SK-N-SH (cell line): ENCODE data around the gene CAMKMT. TPM values are rescaled to one million over a fixed set of nuclear protein-coding genes. Genes with fewer than 3 reads are reported as not detected.
A peak's percentile ranks its signal among the peaks of the same experiment; 100 is the strongest.

Experiments
- CTCF ChIA-PET: fragments of 300-600, 350-600 bp; formaldehyde crosslinking; extraction: SDS; loops from one replicate; lab custom pipeline; 2021; lab: Yijun Ruan, JAX
- POLR2A ChIA-PET: fragments of 350-600 bp; sonication (Branson Sonifier 250); formaldehyde crosslinking; extraction: SDS; loops from one replicate; lab custom pipeline; 2020; ENCODE audit warnings: antibody characterized with exemption, inconsistent platforms; lab: Yijun Ruan, JAX
- DNase-seq: peaks from one replicate; pipeline ENCODE4 v3.0.0; 2012
- H2AFZ ChIP-seq: fragments of 200-600 bp; sonication (generic); 2 replicates; pipeline ENCODE4 v1.8.1; 2016; ENCODE audit warnings: antibody characterized with exemption, mild to moderate bottlenecking, low read depth
- H3F3A ChIP-seq: fragments of 200-600 bp; sonication (generic); replicated peaks from 2 replicates; pipeline ENCODE3; 2016; ENCODE audit warnings: antibody characterized with exemption, mild to moderate bottlenecking; ENCODE audit not compliant: insufficient read depth
- H3K27ac ChIP-seq, 2 experiments: fragments of 200-500 bp in 1 of 2; fragments of 200-600 bp in 1 of 2; sonication (Bioruptor generic) in 1 of 2; sonication (generic), shearing (Covaris generic) in 1 of 2; 2 replicates each; pipeline versions ENCODE4 v1.5.1 to v1.6.1; 2014 to 2016; ENCODE audit warnings: low read depth in 2 of 2, inconsistent platforms in 1 of 2, low read length in 1 of 2, mild to moderate bottlenecking in 1 of 2, mixed read lengths in 1 of 2
- H3K27me3 ChIP-seq: fragments of 200-600 bp; sonication (generic), shearing (Covaris generic); 2 replicates; pipeline ENCODE4 v1.6.1; 2016; ENCODE audit warnings: mixed run types; ENCODE audit not compliant: insufficient read depth
- H3K36me3 ChIP-seq, 2 experiments: fragments of 200-500 bp in 1 of 2; fragments of 200-600 bp in 1 of 2; sonication (Bioruptor generic) in 1 of 2; sonication (generic) in 1 of 2; replicated peaks in 1 of 2; 2 replicates each; pipeline versions ENCODE3 to v1.5.1; 2014 to 2016; ENCODE audit warnings: low read length in 1 of 2, mild to moderate bottlenecking in 1 of 2; ENCODE audit not compliant: insufficient read depth in 2 of 2, control insufficient read depth in 1 of 2
- H3K4me1 ChIP-seq, 2 experiments: fragments of 200-500 bp in 1 of 2; fragments of 200-600 bp in 1 of 2; sonication (Bioruptor generic) in 1 of 2; sonication (generic), shearing (Covaris generic) in 1 of 2; 2 replicates each; pipeline versions ENCODE4 v1.5.1 to v1.6.1; 2014 to 2016; ENCODE audit warnings: low read depth in 1 of 2, low read length in 1 of 2, mixed run types in 1 of 2; ENCODE audit not compliant: insufficient read depth in 2 of 2, control insufficient read depth in 1 of 2
- H3K4me2 ChIP-seq: fragments of 200-600 bp; sonication (generic), shearing (Covaris generic); 2 replicates; pipeline ENCODE4 v1.6.1; 2017; ENCODE audit warnings: mixed run types
- H3K4me3 ChIP-seq, 2 experiments: fragments of 200-500 bp in 1 of 2; fragments of 200-600 bp in 1 of 2; sonication (Bioruptor generic) in 1 of 2; sonication (generic), shearing (Covaris generic) in 1 of 2; 2 replicates each; pipeline versions ENCODE4 v1.5.1 to v1.8.1; 2014 to 2016; ENCODE audit warnings: low read depth in 2 of 2, inconsistent platforms in 1 of 2, low read length in 1 of 2, mild to moderate bottlenecking in 1 of 2, mixed read lengths in 1 of 2, moderate library complexity in 1 of 2
- H3K79me2 ChIP-seq: fragments of 200-600 bp; sonication (generic); 2 replicates; pipeline ENCODE4 v1.8.1; 2017; ENCODE audit warnings: mild to moderate bottlenecking; ENCODE audit not compliant: insufficient read depth
- H3K9ac ChIP-seq: fragments of 200-600 bp; sonication (generic); 2 replicates; pipeline ENCODE4 v1.6.1; 2017; ENCODE audit warnings: mixed run types
- H3K9me2 ChIP-seq: fragments of 200-600 bp; sonication (generic); 2 replicates; pipeline ENCODE4 v1.6.1; 2017; ENCODE audit warnings: mixed run types
- H3K9me3 ChIP-seq: fragments of 200-600 bp; sonication (generic); 2 replicates; pipeline ENCODE4 v1.6.1; 2017; ENCODE audit warnings: mixed run types, mild to moderate bottlenecking, moderate library complexity
- H4K20me1 ChIP-seq: fragments of 200-600 bp; sonication (generic); 2 replicates; pipeline ENCODE4 v1.6.1; 2017; ENCODE audit warnings: mild to moderate bottlenecking, mixed run types; ENCODE audit not compliant: insufficient read depth
- EZH2phosphoT487 ChIP-seq: fragments of 200-600 bp; sonication (generic); IDR thresholded peaks from 2 replicates; pipeline ENCODE4 v1.6.1; 2017; ENCODE audit warnings: low read depth, mixed run types, mild to moderate bottlenecking, antibody characterized with exemption, moderate library complexity, borderline replicate concordance
- GATA2 ChIP-seq: sonication (generic); formaldehyde crosslinking; IDR thresholded peaks from 2 replicates; pipeline ENCODE4 v1.5.0; 2020; ENCODE audit warnings: mild to moderate bottlenecking, missing genetic modification reagents
- MXI1 ChIP-seq: IDR thresholded peaks from 2 replicates; pipeline ENCODE4 v1.6.1; 2012; ENCODE audit warnings: mild to moderate bottlenecking, low read depth, low read length, improper control_type of control experiment
- NFIC ChIP-seq: IDR thresholded peaks from 2 replicates; pipeline ENCODE4 v1.4.0; 2012; ENCODE audit warnings: borderline replicate concordance
- PBX3 ChIP-seq: IDR thresholded peaks from 2 replicates; pipeline ENCODE4; 2012
- POLR2AphosphoS5 ChIP-seq: IDR thresholded peaks from 2 replicates; pipeline ENCODE4 v1.6.1; 2012; ENCODE audit warnings: low read depth, low read length
- RFX5 ChIP-seq: IDR thresholded peaks from 2 replicates; pipeline ENCODE4 v1.6.1; 2012; ENCODE audit warnings: mild to moderate bottlenecking, improper control_type of control experiment, low read length
- WGBS: methylation state at CpG from one replicate; pipeline ENCODE4 v1.1.6; 2017; ENCODE audit warnings: low lambda C conversion rate; 5-methylcytosine and 5-hydroxymethylcytosine counted together
- polyA plus RNA-seq, 3 experiments: library from polyadenylated mRNA; depleted of rRNA; stranded (reverse); fragments of >200 nt; gene quantifications; 2 replicates each; pipeline ENCODE4 v1.2.3, GENCODE V29; 2012
- TF ChIP-seq, protein P1 (sequence below): IDR thresholded peaks from 2 replicates; pipeline ENCODE4 v1.4.0; 2012; ENCODE audit warnings: low read depth

The CAMKMT gene
- polyA plus RNA-seq, 1 of the 3 experiments (the other 2 are of a cell fraction) = 5.9 TPM

DNA sequence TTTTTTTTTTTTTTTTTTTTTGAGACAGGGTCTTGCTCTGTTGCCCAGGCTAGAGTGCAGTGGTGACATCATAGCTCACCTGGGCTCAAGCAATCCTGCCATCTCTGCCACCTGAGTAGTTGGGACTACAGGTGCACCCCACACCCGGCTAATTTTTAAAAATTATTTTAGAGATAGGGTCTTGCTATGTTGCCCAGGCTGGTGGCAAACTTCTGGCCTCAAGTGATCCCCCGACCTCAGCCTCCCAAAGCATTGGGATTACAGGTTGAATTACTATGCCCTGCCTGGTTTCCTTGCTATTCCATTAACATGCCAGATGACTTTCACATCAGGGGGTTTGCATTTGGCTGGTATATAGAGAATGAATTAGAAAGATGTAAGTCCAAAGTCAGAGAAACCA, 253.2 kb downstream of the CAMKMT start:
- TF ChIP-seq EZH2phosphoT487 = no peak
- Histone ChIP-seq H3K9ac (no peak overlapping the region), H3K27ac (no peak overlapping the region), H3K9me3 (no peaks in the 10 kb centered on the region), H3K9me2 (no peaks in the 10 kb centered on the region), H3K36me3 (no peaks in the 10 kb centered on the region), H3K4me2 (no peak overlapping the region), H3K4me1 (peaks cover 0 to 19% of the 10 kb centered on the region in 2 experiments; a peak in 2 of 4 replicates), H2AFZ (no peak overlapping the region), H4K20me1 (no peaks in the 10 kb centered on the region), H3K4me3 (no peak overlapping the region), H3F3A (no peaks in the 10 kb centered on the region), H3K79me2 (no peaks in the 10 kb centered on the region), H3K27me3 (no peaks in the 10 kb centered on the region)
- DNase-seq = no peak
- 76% methylated on average over 2 of the region's 2 CpGs for WGBS
- POLR2A ChIA-PET = no interaction called here
- CTCF ChIA-PET = no interaction called here

- ChIA-PET POLR2A (interaction anchor here (1.1 kb wide), 1 partner anchor 331 kb away, joined by 5 read pairs; no protein-coding TSS in a partner anchor), CTCF (interaction anchor here (1.0 to 1.9 kb wide), 4 partner anchors 10 to 339 kb away, joined by 3 to 9 read pairs (median 4); no protein-coding TSS in a partner anchor)
- no peaks in the 10 kb centered on the region for H3F3A ChIP-seq
- peaks cover 0 to 19% of the 10 kb centered on the region in 2 experiments; a peak in 2 of 4 replicates for H3K4me1 ChIP-seq
- no peaks in the 10 kb centered on the region for H3K9me2 ChIP-seq
- H3K36me3 ChIP-seq = no peaks in the 10 kb centered on the region
- H4K20me1 ChIP-seq = no peaks in the 10 kb centered on the region
- no peak for DNase-seq
- WGBS = 86% methylated on average over 4 of the region's 4 CpGs
- H3K4me2 ChIP-seq = 0 out of 2 replicates have a peak overlapping the region, but pooled peaks have one; percentile 42
- H3K9ac ChIP-seq = no peak overlapping the region
- H2AFZ ChIP-seq = peak overlapping the region; percentile 45; the same call in 1 of the 2 replicates
- H3K4me3 ChIP-seq = no peak overlapping the region
- TF ChIP-seq RFX5 = no peak
- TF ChIP-seq POLR2AphosphoS5 = no peak
- TF ChIP-seq PBX3 = no peak
- peak overlapping the region in 1 of 2 experiments; percentile 76; a peak in 2 of 4 replicates for H3K27ac ChIP-seq
- H3K27me3 ChIP-seq = no peaks in the 10 kb centered on the region
- H3K9me3 ChIP-seq = no peaks in the 10 kb centered on the region
- H3K79me2 ChIP-seq = no peaks in the 10 kb centered on the region
Observed at GRCh38 chr2:44615950-44616518, 254.3 kb downstream of the CAMKMT start.

DNA sequence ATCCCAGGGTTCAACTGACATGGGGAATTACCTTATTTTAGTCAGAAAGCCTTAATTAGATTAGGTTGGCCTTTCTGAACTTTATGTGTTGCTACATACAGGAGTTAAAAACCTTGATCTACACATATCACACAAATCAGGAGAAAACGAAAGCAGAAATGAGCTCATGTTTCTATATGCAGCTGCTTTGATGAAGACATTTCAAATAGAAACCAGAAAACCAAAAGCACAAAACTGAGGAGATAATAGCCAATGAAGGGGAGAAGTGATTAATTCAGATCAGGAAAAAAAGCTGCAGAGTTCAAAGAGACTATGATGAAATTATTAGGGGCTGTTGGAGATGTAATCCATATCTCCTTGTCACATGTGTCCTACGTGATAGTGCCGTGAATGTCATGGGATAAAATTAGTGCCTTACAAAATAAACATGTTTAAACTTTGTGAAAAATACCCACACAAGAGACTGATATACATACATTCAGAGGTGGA, 255.0 kb downstream of the CAMKMT start:
- no peaks in the 10 kb centered on the region for H4K20me1 ChIP-seq
- DNase-seq = no peak
- no peak overlapping the region for H3K9ac ChIP-seq
- H3K79me2 ChIP-seq = no peaks in the 10 kb centered on the region
- H3K9me3 ChIP-seq = no peaks in the 10 kb centered on the region
- POLR2A ChIA-PET = interaction anchor here (1.1 kb wide), 1 partner anchor 331 kb away, joined by 5 read pairs; no protein-coding TSS in a partner anchor
- H3F3A ChIP-seq = no peaks in the 10 kb centered on the region
- peak overlapping the region; percentile 42; the same call in 1 of the 2 replicates for H3K4me2 ChIP-seq
- no peaks in the 10 kb centered on the region for H3K36me3 ChIP-seq
- peaks cover 0 to 19% of the 10 kb centered on the region in 2 experiments; a peak in 2 of 4 replicates for H3K4me1 ChIP-seq
- H3K27me3 ChIP-seq = no peaks in the 10 kb centered on the region
- H3K27ac ChIP-seq = peak overlapping the region in 1 of 2 experiments; percentile 76; a peak in 2 of 4 replicates
- peak overlapping the region; percentile 45; the same call in 1 of the 2 replicates for H2AFZ ChIP-seq
- TF ChIP-seq NFIC (no peak), PBX3 (no peak), GATA2 (CRISPR knock-in tag) (0 out of 2 replicates have a peak, but pooled peaks have one; percentile 10), POLR2AphosphoS5 (no peak), MXI1 (0 out of 2 replicates have a peak, but pooled peaks have one; percentile 15)
- TF ChIP-seq, protein P1, sequence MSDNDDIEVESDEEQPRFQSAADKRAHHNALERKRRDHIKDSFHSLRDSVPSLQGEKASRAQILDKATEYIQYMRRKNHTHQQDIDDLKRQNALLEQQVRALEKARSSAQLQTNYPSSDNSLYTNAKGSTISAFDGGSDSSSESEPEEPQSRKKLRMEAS = no peak
- CTCF ChIA-PET = interaction anchor here (1.0 to 1.9 kb wide), 6 partner anchors 10 to 338 kb away, joined by 3 to 9 read pairs (median 3); no protein-coding TSS in a partner anchor
- no peaks in the 10 kb centered on the region for H3K9me2 ChIP-seq
- H3K4me3 ChIP-seq = peak overlapping the region in 1 of 2 experiments; percentile 21; a peak in 1 of 4 replicates
- WGBS = 46% methylated on average over 3 of the region's 3 CpGs
